Activated effector memory CD4-positive, alpha-beta T cell treated with anti-CD3 and anti-CD28 coated beads, Interleukin-2, amount 50 U/mL, for 16 hours (primary cell): ENCODE results near the gene LINGO1.

ENCODE experiments used
- DNase-seq: peaks from one replicate; pipeline ENCODE4 v3.0.0-alpha.2; 2020

Gene LINGO1

DNA sequence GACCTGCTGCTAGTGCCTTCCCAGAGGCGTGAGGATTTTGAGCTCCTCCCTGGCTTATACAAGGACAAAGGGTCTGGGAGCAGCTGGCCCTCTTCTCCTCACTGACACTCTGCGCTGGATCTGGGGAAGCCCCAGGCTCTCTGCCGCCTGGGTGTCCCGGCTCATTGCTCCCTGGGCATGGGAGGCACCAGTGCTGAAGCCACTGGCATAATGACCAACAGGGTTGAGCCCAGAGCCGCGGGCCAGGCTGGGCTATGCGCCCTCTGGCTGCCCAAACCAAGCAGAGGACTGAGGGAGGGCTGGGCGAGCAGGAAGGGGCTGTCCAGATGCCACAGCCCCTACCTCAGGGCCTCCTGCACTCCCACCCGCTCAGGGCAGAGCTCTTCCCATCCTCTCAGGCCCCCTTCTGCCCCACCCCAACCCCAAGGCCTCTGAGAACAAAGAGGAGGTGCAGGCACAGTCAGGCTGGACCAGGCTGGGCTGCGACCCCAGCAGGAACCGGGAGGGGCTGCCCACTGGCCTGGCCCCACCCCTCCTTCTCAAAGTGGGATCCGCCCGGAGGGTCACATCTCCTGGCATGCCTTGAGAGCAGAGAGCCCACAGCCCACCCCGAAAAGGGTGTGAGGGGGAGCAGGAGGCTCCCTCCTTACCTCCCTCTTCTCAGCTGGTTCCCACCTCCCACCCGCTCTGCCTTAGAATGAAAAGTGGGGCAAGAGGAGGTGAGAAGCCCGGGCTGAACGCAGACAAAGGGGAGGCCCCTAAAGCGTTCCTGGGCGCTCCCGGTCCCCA lies 1.6 kb downstream of the LINGO1 start:
- DNase-seq: no peak

- no peak for DNase-seq
Observed at GRCh38 chr15:77630056-77630455, 2.7 kb downstream of the LINGO1 start.

- DNase-seq: no peak
Observed at GRCh38 chr15:77629070-77630030, 3.4 kb downstream of the LINGO1 start.

GRCh38 chr15:77628010-77628409 lies 4.7 kb downstream of the LINGO1 start:
- DNase-seq: no peak

GRCh38 chr15:77627581-77627980 lies 5.1 kb downstream of the LINGO1 start:
- DNase-seq: no peak

- no peak for DNase-seq
Observed at GRCh38 chr15:77627067-77627466, 5.6 kb downstream of the LINGO1 start.

- DNase-seq: no peak
Observed at GRCh38 chr15:77626002-77626401, 6.7 kb downstream of the LINGO1 start.

DNA sequence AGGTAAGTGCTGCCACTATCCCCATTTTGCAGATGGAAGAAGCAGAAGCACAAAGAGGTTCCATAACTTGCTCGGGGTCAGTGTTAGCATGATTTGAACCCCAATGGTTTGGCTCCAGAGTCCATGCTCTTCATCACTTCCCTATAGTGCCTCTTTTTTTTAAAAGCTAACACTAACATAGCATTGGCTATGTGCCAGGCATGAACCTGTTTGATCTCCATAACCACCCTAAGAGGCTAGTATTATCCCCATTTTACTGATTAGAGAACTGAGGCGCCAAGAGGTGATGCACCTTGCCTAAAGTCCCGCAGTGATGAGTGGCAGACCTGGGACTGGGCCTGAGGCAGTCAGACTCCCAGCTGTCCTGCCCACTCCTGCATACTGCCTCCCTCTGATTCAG lies 7.3 kb downstream of the LINGO1 start:
- no peak for DNase-seq

DNA sequence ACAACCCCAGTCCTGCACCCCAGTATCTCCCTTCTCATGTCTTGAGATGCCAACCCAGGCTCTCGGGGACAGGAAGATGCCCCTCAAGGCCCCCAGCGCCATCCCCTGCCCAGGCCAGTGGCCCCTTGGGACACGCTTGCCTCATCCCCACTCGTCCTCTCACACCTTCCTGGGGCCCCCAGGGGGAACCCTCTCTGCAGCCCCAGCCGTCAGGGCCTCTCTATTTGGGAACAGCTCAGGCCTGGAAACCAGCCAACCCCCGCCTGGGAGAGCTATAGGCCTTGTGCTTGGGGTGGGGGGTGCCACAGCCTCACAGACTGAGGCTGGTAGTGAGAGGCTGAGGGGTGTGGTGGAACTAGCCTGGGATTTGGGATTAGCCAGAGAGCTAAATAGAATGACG lies 7.8 kb downstream of the LINGO1 start:
- DNase-seq: no peak

GRCh38 chr15:77623755-77624524 lies 8.8 kb downstream of the LINGO1 start:
- no peak for DNase-seq

GRCh38 chr15:77622934-77623754 lies 9.6 kb downstream of the LINGO1 start:
- no peak for DNase-seq

DNA sequence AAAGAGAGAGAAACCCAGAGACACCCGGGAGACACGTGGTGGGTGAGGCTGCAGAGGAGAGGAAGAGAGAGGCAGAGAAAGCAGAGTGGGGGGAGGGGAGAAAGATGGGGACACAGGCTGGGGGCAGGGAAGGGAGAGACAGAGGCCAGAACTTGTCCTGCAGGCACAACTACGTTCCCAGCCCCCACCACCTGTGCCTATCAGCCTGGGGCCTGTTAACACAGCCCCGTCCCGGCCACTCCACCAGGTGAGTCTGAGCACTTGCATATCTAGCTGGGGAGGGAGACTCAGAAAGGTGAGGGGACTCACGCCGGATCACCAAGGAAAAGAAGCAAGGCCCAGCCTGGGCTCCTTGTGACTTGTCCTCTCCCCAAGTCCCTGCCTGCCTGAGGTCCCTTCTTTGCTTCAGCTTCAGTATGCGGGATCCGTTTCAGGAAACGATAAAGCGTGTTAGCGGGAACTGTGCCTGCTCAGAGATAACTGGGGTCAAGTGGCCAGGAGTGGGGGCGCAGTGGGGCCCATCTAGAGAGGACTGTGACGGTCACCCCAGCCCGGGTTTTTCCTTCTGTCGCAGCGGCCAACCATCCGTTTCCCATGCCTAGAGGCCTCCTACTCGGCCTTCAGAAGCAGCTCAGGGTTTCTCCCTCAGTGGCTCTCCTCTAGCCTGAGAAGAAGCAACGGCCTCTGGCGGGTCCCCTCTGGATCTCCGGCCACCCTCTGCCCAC lies 10.3 kb downstream of the LINGO1 start:
- no peak for DNase-seq

DNA sequence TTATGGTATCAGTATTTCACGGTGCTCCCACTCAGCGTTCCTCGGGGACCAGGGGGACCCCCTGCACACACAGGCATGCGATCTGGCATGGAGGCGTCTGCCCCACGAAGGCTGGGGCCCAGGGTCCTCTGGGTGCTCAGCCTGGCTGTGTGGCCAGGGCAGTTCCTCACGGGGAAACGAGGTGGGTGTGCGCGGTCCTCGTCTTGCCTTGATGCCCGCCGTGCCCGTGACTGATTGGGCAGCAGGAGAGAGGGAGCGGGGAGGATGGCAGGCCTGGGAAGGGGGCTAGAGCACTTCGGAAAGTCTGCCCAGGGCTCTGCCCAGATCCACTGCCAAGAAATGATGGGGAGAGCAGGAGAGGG lies 10.9 kb downstream of the LINGO1 start:
- no peak for DNase-seq

DNA sequence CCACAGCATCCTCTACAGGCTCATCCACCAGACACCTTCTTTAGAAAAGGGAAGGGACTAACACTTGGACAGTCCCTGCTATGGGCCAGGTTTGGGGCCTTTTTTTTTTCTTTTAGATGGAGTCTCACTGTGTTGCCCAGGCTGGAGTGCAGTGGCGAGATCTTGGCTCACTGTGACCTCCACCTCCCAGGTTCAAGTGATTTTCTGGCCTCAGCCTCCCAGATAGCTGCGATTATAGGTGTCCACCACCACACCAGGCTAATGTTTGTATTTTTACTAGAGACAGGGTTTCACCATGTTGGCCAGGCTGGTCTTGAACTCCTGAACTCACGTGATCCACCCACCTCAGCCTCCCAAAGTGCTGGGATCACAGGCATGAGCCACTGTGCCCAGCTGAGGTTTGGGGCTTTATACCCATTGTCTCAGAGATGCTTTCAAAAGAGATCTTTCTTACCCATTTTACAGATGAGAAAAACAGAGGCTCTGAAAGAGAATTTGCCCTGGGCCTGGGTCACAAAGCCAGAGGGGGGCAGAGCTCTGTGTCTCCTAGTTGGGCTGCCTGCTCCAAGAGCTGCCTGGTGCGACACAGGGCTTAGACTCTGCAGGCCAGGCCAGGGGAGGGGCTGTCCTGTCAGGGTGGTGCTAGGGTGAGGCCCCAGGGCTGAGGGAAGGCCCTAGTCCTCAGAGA lies 11.6 kb downstream of the LINGO1 start:
- DNase-seq: no peak

GRCh38 chr15:77620297-77620696 lies 12.4 kb downstream of the LINGO1 start:
- DNase-seq: no peak

GRCh38 chr15:77619883-77620282 lies 12.8 kb downstream of the LINGO1 start:
- no peak for DNase-seq

GRCh38 chr15:77617476-77618230 lies 15.1 kb downstream of the LINGO1 start:
- no peak for DNase-seq

DNA sequence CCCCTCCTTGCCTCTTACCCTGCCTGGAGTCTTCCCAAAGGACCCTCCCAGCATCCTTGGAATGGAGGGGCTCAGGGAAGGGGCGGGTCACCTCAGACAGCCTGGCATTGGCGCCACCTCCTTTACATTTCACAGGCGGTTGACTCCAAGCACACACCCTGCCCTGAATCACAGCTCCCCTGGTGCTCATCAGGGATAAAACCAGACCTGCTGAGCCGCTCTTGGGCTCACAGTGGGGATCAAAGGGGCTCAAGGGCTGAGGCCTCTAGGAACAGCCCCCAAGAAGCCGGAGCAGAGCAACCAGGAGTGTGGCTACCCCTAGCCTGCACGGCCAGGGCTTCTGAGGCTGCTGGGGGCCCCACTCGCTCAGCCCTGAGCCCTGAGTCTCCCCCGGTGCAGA lies 16.6 kb downstream of the LINGO1 start:
- no peak for DNase-seq

- no peak for DNase-seq
Observed at GRCh38 chr15:77615472-77615871, 17.2 kb downstream of the LINGO1 start.

DNA sequence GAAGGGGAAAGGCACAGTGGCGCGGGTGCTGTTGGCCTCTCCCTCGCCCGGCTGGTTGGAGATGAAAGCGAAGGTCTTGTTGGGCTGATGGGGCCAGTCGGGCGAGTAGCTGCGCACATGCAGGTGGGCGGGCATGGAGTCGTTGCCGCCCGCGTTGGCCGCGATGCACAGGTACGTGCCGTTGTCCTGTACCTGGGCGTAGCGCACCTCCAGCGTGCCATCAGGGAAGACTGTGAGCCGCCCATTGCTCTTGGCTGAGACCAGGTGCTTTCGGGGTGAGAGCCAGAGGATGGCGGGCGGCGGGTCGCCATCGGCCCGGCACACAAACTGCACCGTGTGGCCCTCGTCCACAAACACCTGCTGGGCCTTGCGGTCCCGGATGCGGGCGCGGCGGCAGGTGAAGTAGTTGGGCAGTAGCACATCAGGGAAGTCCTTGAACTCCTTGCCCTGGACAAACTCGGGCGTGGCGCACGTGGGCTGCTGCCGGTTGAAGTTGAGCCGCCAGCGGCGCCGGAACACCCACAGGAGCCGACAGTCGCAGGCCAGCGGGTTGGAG lies 18.4 kb downstream of the LINGO1 start:
- DNase-seq: no peak
